ENCODE results near the gene ABCC4.
A peak's percentile ranks its signal among the peaks of the same experiment; 100 is the strongest.
"Not testable (repeated sequence)": the region's sequence is repeated elsewhere in the genome, so short reads cannot be mapped to it uniquely, and the experiment has no call there.

The ABCC4 gene

DNA sequence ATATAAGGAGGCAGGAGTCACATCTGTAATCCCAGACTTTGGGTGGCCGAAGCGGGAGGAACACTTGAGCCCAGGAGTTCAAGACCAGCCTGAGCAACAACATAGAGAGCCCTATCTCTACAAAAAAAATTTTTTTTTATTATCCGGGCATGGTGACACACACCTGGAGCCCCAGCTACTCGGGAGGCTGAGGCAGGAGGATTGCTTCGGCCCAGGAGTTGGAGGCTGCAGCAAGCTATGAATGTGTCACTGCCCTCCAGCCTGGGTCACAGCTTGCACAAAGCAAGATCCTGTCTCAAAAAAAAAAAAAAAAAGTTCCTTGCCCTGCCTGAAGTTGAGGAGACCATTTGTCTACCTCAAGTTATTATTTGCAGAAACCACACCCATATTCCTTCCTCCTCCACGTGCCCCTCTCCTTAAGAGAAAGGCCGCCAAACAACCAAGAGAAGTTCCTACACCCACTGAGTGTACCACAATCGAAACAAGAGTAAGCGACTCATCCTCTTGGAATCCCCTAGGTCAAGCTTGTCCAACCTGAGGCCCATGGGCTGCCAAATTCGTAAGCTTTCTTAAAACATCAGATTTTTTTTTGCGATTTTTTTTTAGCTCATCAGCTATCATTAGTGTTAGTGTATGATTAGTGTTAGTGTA is 2.2 kb downstream of the ABCC4 start:
- no peak for DNase-seq

DNA sequence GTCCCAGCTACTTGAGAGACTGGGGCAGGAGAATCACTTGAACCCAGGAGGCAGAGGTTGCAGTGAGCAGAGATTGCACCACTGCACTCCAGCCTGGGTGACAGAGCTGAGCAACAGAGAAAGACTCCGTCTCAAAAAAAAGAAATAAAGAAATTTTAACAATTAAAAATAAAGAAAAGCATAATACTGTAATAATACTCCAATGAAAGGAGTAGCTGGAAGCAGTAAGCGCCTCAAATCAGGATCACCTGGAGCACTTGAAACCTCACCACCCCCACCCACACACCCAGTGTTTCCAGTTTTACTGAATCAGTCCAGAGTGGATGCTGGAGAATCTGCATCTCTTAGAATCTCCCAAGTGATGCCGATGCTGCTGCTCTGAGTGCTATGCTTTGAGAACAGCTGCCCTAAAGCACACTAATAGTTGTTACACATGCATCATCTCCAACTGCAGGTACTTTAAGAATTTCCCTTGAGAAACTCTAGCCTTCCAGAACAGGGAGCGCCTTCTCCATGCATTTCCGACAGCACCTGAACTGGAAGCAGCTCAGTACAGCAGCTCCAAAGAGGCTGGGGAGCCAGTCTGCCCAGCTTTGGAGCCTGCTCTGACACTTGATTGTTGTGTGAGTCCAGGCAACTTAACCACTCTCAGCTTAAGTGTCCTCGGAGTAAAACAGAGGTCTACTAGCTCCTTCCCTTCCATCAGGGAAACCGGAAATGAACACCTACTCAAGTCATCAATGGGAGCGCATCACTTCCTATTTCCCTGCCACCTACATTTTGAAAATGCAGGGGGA is 2.9 kb downstream of the ABCC4 start:
- no peak for DNase-seq

DNA sequence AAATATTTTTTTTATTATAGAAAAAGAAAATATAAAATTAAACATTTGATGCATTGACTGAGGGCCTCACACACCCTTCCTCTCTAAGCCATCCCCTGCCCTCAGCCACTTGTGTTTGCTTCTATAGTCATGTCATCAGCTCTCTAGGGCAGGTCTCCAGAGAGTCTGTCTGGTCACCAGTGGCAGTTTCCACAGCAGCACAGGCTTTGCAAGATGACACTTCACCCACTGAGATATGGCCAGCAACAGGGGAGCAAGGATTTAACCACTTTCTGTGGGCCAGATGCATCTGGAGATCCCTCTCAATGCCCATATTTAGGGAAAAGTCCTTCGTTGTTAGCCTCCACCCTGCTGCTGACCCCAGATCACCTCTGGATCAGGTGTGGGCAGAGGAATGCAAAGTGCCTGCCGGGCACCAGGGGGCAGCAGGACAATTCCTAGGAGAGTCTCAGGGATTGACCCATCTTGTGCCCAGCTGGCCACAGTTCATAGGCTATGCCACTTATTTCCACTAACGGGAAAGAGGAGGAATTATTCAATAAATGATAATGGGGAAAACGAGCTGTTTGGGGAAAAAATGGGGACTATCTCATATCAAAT is 4.8 kb downstream of the ABCC4 start:
- no peak for DNase-seq

DNA sequence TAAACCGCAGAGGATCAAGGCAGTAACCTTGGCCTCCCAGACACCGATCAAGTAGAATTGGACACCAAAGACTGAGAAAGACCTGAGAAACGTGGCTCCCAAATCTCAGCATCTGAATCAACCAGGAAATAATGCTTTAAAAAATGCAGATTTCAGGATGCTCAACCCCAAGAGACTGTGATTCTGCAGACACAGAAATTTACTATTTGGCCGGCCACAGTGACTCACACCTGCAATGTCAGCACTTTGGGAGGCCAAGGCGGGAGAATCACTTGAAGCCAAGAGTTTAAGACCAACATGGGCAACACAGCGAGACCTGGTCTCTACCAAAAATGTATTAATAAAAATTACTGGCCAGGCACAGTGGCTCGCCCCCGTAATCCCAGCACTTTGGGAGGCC is 6.2 kb downstream of the ABCC4 start:
- DNase-seq: no peak

DNA sequence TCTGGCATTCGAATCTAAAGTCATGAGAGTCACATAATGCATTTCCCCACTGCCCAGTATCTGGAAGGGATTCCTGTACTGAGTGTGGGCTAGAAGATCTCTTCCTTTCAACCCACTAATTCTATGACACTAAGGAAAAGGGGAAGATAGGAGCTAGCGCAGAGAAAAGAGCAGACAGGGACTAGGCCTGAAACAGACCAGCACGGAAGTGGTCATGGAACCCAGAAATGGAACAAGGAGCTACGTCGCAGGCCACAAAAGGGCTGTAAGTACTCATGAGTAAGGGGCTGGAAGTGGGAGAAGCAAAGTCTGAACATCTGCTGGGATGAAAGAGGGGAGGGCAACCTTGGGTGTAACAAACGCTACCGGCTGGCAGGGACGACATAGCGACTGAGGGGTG is 8.6 kb downstream of the ABCC4 start:
- no peak for DNase-seq

DNA sequence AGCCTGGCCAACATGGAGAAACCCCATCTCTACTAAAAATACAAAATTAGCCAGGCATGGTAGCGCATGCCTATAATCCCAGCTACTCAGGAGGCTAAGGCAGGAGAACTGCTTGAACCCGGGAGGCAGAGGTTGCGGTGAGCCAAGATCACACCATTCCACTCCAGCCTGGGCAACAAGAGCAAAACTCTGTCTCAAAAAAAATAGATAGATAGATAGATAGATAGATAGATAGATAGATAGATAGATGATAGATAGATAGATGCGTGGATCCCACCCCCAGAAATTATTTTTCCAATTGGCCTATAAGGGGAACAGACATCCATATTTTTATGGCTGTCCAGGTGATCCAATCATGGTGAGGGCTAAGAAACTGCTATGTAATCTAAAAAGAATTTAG is 11.3 kb downstream of the ABCC4 start:
- not testable (repeated sequence) for DNase-seq

DNA sequence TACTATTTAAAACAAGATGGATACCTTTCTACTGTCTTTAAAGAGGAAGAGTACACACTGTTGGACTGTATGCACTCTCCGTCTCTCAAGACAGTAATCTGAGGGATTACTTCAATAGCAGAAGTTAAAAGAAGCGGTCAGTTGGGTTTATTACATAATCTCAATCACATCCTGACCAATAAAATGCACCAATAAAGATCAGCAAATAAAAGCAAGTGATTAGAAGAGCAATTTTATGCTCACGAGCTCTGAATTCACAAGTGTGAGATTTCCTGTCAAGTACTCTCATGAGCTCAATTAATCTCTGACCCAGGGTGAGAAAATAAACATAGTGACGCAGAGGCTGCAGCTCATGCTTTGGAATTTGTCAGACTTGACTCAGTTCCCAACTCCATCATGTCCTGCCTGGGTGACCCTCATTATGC is 12.2 kb downstream of the ABCC4 start:
- DNase-seq: no peak

DNA sequence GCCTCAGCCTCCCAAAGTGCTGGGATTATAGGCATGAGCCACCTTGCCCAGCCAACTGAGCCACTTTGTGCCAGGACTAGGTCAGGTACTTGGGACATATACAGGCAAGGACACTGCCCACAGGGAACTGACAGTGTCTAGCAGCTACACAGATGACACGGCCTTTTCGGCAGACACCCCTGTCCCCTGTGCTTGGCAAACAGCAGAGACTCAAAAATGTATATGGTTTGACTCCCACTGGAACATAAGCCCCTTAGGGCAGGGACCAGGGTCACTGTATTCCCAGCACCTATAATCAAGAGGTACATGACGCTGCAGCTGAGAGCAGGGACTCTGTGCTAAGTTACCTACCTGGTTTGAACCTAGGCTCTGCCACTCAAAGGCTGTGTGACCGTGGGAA is 16.8 kb downstream of the ABCC4 start:
- no peak for DNase-seq

DNA sequence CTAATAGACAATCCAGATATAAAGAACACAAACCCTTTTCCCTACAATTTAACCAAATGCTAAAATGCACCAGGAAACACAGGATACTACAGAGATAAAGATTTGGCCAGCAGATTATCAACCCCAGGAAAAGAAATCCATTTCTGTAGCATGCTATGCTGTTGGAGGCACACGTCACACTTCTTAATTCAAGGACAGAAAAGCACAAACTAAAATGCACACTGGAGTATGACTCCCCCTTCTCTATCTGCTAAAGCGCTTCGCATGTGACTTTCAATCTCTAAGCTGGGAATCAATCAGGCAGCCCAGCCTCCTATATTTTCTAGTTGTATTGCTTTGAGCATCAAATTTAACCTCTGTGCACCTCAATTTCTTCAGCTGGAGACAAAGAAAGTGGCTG is 22.2 kb downstream of the ABCC4 start:
- no peak for DNase-seq

DNA sequence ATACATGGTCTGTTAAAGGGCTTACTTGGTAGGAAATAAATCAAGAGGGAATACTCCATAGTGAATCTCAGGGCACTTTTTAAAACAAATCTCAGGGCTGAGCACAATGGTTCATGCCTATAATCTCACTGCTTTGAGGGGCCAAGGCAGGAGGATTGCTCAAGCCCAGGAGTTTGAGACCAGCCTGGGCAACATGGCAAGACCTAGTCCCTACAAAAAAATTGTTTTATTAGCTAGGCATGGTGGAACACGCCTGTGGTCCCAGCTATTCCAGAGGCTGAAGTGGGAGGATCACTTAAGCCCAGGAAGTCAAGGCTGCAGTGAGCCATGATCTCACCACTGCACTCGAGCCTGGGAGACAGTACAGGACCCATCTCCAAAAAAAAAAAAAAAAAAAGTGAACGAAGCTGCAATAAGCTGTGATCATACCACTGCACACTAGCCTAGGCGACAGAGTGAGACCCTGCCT is 25.2 kb downstream of the ABCC4 start:
- no peak for DNase-seq

DNA sequence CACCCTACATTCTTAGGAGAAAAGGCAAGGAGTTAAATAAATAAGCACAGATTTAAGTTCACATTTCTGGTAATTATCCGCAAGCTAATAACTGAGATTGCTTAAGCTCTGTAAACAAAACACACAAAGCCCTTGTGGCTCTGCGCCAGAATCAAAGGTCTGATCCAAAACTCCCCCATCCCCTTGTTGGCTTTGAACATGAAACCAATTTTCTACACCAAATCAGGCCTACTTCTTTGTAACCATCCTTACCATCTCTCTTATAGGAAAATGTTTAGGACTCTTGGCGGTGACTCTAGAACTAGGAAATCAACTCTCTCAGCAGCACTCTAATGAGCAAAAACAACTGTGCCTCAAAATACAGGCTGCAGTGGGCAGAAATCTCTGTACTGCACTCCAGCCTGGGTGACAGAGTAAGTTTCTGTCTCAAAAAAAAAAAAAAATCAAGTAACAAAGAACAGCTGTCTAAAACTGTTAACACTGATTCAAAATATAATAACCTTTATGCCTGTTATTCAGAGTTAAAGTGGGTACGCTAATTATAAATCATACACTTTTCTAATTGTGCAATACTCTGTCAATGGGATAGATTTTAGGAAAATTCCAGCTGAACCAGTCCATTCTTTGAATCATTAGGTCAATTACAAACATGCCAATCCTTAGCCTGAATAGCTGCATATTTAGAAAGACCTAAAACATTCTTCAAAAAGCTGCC is 25.8 kb downstream of the ABCC4 start:
- peak; percentile 30 for DNase-seq

DNA sequence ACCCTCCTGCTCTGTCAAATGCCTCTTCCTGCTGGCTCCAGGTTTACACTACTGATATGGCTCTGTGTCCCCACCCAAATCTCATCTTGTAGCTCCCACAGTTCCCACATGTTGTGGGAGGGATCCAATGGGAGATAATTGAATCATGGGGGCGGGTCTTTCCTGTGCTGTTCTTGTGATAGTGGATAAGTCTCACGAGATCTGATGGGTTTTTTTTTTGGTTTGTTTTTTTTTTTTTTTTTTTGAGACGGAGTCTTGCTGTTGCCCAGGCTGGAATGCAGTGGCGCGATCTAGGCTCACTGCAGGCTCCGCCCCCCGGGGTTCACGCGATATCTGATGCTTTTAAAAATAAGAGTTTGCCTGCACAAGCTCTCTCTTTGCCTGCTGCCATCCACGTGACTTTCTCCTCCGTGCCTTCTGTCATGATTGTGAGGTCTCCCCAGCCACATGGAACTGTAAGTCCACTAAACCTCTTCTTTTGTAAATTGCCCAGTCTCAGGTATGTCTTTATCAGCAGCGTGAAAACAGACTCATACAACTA is 27.6 kb downstream of the ABCC4 start:
- DNase-seq: not testable (repeated sequence)

DNA sequence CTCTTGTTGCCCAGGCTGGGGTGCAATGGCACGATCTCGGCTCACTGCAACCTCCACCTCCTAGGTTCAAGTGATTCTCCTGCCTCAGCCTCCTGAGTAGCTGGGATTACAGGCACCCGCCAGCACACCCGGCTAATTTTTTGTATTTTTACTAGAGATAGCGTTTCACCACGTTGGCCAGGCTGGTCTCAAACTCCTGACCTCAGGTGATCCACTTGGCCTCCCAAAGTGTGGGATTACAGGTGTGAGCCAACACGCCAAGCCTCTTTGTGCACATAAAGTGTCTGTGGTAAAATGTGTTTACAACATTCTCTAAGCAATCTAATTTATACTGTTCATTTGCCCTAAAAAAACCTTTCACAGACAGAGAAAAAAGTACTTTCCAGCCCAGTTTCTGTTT is 29.2 kb downstream of the ABCC4 start:
- DNase-seq: not testable (repeated sequence)

DNA sequence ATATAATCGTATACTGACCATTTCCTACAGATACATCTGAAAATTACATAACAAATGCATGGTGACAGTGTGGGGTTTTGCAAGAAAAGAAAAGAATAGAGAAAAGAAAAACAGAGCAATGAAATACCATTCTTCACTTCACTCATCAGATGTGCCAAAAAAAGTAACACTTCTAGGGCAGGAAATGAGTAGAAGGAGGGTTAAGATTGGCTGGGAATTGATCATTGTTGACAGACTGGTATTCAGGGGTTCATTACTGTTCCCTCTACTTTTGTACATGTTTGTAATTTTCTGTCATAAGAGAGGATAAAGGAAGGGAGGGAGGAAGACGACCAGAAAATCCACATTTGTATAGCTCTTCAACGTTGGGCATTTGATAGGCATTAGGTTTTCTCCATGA is 31.5 kb downstream of the ABCC4 start:
- no peak for DNase-seq

DNA sequence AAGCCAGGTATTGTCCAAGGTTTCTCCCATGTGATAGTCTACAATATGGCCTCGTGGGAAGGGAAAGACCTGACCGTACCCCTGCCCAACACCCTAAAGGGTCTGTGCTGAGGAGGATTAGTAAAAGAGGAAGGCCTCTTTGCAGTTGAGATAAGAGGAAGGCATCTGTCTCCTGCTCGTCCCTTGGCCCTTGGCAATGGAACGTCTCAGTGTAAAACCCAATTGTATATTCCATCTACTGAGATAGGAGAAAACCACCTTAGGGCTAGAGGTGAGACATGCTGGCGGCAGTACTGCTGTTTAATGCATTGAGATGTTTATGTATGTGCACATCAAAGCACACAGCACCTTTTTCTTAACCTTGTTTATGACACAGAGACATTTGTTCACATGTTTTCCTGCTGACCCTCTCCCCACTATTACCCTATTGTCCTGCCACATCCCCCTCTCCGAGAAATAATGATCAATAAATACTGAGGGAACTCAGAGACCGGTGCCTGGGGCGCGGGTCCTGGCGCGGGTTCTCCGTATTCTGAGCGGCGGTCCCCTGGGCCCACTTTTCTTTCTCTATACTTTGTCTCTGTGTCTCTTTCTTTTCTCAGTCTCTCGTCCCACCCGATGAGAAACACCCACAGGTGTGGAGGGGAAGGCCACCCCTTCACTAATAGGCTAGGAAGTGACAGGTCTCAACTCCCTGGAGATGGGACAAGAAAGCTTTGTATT is 32.7 kb downstream of the ABCC4 start:
- DNase-seq: not testable (repeated sequence)

DNA sequence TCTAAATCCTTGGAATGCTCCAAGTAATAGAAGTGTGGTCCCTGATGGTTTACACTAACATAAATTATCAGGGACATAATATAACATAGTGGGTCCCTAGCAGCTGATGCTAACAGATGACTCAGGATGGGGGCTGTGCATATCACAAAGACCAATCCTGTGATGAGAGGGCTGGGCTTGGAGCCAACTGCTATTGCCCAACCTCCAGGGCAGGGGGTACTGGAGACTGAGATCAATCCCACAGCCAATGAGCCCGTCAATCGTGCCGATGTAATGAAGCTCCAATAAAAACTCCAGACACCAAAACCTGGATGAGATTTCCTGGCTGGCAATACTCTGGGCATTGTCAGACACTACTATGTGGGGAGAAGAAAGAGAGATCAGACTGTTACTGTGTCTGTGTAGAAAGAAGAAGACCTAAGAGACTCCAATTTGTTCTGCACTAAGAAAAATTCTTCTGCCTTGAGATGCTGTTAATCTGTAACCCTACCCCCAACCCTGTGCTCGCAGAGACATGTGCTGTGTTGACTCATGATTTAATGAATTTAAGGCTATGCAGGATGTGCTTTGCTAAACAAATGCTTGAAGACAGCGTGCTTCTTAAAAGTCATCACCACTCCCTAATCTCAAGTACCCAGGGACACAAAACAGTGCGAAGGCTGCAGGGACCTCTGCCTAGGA is 33.4 kb downstream of the ABCC4 start:
- no peak for DNase-seq

DNA sequence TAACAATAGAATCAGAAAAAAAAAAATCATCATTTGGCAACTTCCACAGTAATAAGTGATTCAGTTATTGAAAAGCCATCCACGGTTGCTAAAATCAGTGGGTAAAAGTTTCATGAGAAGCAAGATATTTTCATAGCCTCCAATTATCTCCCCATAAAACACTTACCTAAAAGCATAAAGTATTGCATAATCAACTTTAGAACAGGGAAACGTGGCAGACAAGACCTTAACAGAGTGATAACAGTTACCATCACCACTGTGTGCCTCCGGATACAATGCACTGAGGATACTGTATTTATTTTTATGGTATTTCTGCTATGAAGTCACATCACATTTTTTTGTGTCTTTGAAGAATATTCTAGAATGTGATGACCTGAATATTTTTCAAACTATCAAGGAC is 37.0 kb downstream of the ABCC4 start:
- no peak for DNase-seq

DNA sequence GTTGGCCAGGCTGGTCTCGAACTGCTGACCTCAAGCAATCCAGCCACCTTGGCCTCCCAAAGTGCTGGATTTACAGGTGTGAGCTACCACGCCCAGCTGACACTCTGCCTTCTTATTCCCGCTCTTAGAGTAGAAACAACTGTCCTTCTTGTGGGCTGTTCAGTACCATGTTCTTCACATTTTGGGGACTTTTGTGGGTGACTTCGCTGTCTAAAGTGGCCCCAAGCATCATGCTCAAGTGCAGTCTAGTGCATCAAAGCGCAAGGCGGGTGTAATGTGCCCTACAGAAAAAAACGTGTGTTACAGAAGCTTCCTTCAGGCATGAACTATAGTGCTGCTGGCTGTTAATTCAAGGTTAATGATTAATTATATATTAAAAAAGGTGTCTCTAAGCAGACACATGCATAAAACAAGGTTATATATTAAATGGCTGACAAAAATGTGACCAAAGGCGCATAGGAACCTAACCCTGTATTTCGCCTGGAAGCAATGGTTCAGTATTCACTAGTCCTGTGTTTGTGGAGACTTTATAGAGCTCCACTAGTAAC is 38.3 kb downstream of the ABCC4 start:
- DNase-seq: no peak

DNA sequence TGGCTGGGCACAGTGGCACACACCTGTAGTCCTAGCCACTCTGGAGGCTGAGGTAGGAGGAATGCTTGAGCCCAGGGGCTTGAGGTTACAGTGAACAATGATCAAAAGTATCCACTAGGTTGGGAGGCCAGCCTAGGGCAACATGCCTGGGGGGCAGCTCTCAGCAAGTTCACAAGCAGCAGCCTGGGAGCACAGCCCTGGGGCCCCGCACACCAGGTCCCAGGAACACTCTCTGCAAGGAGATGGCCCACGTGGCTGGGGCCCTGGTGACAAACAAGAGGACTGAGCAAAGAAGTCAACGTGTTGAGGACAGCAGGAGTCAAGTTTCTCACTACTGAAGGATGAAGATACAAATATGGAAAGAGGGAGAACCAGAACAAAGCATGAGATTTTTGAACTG is 39.3 kb downstream of the ABCC4 start:
- DNase-seq: no peak

DNA sequence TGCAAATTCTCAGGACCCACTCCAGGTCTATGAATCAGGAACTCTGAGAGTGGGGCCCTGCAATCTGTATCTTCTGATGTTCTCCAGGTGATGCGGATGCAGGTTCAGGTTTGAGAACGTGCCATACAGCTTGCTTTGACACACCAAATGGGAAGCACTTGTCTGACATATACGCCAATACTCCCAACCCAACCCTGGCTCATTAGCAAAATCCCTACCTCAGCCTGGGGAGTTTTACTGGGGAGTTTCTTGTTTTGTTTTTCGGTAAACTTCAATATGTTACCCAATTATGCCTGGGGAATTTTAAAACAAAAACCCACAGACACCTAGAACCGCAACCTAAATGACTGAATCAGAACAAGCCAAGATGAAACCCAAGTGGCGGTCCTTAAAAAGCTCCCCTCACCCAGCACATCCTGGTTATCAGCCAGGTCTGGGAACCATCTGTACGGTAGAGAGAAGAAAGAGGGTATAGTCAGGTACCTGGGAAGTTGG is 41.2 kb downstream of the ABCC4 start:
- no peak for DNase-seq

DNA sequence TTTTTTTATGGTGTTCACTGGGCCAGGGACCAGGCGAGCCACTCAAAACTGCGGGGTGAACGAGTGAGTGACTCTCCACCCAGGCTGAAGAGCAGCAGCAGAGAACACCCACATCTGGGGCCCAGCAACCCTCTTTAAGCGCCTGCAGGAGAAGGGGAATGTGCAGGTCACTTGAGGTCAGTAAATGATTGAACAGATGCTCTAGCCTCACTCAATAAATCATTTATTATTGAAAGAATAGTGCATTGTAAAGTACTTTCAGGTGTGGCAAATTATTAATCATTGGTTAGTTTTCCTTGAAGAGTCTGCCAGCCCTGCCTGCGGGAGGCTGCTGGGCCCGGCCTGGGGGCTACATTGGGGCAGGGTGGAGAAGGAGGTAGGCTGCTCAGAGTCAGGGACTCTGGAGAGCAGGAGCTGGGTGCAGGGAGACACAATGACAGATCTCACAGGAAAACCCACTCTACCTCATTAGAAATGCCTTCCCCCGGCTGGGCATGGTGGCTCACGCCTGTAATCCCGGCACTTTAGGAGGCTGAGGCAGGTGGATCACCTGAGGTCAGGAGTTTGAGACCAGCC is 42.5 kb downstream of the ABCC4 start:
- DNase-seq: no peak

All from NCI-H1436 (cell line).